GM23248 (cell line): ENCODE measurements around the gene KIAA1958. TPM values are rescaled to one million over a fixed set of nuclear protein-coding genes. Genes with fewer than 3 reads are reported as not detected.

Experiments used
- DNase-seq: peaks from one replicate; pipeline ENCODE4 v3.0.0-alpha.2; 2015
- H2AFZ ChIP-seq: fragments of 200-600 bp; sonication (generic); 2 replicates; pipeline ENCODE4 v1.6.1; 2016; ENCODE audit warnings: antibody characterized with exemption
- H3F3A ChIP-seq: fragments of 200-600 bp; sonication (generic); 2 replicates; pipeline ENCODE4 v1.6.1; 2016; ENCODE audit warnings: mild to moderate bottlenecking, antibody characterized with exemption, mixed run types; ENCODE audit not compliant: insufficient read depth
- H3K27ac ChIP-seq: fragments of 200-600 bp; sonication (generic); 2 replicates; pipeline ENCODE4 v1.5.1; 2016; ENCODE audit warnings: mild to moderate bottlenecking
- H3K27me3 ChIP-seq: fragments of 200-600 bp; sonication (generic); replicated peaks from 2 replicates; pipeline ENCODE4 v1.6.1; 2016; ENCODE audit warnings: mild to moderate bottlenecking; ENCODE audit not compliant: insufficient read depth
- H3K36me3 ChIP-seq: fragments of 200-600 bp; sonication (generic); 2 replicates; pipeline ENCODE4 v1.6.1; 2016; ENCODE audit warnings: low read depth, mild to moderate bottlenecking
- H3K4me1 ChIP-seq: fragments of 200-600 bp; sonication (generic); 2 replicates; pipeline ENCODE4 v1.6.1; 2016; ENCODE audit warnings: mild to moderate bottlenecking; ENCODE audit not compliant: insufficient read depth
- H3K4me2 ChIP-seq: fragments of 200-600 bp; sonication (generic); one replicate; pipeline ENCODE4 v1.6.1; 2016; ENCODE audit warnings: mild to moderate bottlenecking; ENCODE audit not compliant: unreplicated experiment
- H3K4me3 ChIP-seq: fragments of 200-600 bp; sonication (generic); 2 replicates; pipeline ENCODE4 v1.5.1; 2016; ENCODE audit warnings: mild to moderate bottlenecking
- H3K79me2 ChIP-seq: fragments of 200-600 bp; sonication (generic); 2 replicates; pipeline ENCODE4 v1.6.1; 2016; ENCODE audit warnings: mild to moderate bottlenecking; ENCODE audit not compliant: insufficient read depth
- H3K9ac ChIP-seq: fragments of 200-600 bp; sonication (generic); 2 replicates; pipeline ENCODE4 v1.6.1; 2016; ENCODE audit warnings: mild to moderate bottlenecking
- H3K9me2 ChIP-seq: fragments of 200-600 bp; sonication (generic); 2 replicates; pipeline ENCODE4 v1.6.1; 2016; ENCODE audit warnings: mixed run types, mild to moderate bottlenecking, moderate library complexity; ENCODE audit not compliant: insufficient read depth
- H3K9me3 ChIP-seq: fragments of 200-600 bp; sonication (generic); one replicate; pipeline ENCODE4 v1.6.1; 2017; ENCODE audit warnings: low read depth
- H4K20me1 ChIP-seq: fragments of 200-600 bp; sonication (generic); 2 replicates; pipeline ENCODE4 v1.6.0; 2016; ENCODE audit not compliant: insufficient read depth
- EZH2 ChIP-seq: fragments of 200-600 bp; sonication (generic); IDR thresholded peaks from 2 replicates; pipeline ENCODE4 v1.6.1; 2018; ENCODE audit warnings: antibody characterized with exemption, mild to moderate bottlenecking; ENCODE audit not compliant: insufficient read depth, poor library complexity, severe bottlenecking
- EZH2phosphoT487 ChIP-seq: fragments of 200-600 bp; sonication (generic); IDR thresholded peaks from 2 replicates; pipeline ENCODE4 v1.6.1; 2018; ENCODE audit warnings: antibody characterized with exemption, moderate library complexity, mild to moderate bottlenecking, low read depth; ENCODE audit not compliant: insufficient read depth
- WGBS, 2 experiments: methylation state at CpG; one replicate each; pipeline ENCODE4 v1.1.6; 2015 to 2017; ENCODE audit warnings: low lambda C conversion rate in 2 of 2, low coverage in 1 of 2; ENCODE audit errors: missing lambda C conversion rate in 2 of 2; 5-methylcytosine and 5-hydroxymethylcytosine counted together
- in situ Hi-C: fragments of 300-500 bp; cut with MboI; formaldehyde crosslinking; loops from 2 replicates; pipeline ENCODE4 v1.15.0; 2020
- polyA plus RNA-seq: library from polyadenylated mRNA; unstranded; fragments of >200 nt; fragmentation: Nextera tagmentation; extraction: Ambion mirVana; gene quantifications from 2 replicates; pipeline ENCODE4 v1.2.1, GENCODE V29; 2016
- total RNA-seq: library from RNA; depleted of rRNA; stranded (reverse); fragments of >200 nt; shearing (Covaris generic); gene quantifications from 2 replicates; pipeline ENCODE4 v1.2.3, GENCODE V29; 2014

Gene KIAA1958
- total and polyA plus RNA-seq, 2 experiments from 2014 or later: 7.7 to 7.8 TPM

DNA sequence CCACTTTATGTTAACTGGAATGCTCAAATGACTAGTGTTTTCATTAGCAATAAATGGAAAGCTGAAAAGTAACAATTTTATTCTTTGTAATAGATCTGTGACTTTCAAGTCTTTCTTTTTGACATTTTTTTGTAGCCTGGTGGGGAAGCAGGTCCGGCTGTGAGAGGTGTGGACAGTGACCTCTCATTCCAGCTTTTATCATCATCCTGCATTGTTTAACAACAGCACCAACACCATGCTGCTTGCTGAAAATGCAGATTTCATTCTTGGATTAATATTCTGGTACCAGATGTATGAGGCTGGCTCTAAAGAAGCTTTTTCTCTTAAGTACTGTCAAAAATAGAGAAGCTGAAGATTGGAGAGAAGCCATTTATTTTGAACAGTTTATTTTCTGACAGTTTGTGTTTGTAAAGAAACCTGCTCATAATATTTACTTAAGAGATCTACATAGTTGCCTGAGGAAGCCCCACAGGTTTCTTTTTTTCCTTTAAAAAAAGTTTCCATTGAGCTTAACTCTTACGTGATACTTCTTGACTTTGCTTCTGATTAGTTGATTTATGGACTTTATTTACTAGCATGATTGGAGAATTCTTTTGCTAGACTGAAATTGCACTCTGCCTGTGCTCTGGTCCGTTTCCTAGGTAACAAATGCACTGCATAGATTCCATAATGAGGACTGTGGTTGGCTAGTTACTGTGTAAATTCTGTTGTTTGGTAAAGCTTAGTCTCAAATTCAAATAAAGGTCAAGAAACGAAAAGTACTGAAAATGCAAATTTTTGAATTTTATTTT lies 3.4 kb downstream of the KIAA1958 start:
- H3K27me3 ChIP-seq: no peaks in the 10 kb centered on the region
- in situ Hi-C loops: no loop called here

DNA sequence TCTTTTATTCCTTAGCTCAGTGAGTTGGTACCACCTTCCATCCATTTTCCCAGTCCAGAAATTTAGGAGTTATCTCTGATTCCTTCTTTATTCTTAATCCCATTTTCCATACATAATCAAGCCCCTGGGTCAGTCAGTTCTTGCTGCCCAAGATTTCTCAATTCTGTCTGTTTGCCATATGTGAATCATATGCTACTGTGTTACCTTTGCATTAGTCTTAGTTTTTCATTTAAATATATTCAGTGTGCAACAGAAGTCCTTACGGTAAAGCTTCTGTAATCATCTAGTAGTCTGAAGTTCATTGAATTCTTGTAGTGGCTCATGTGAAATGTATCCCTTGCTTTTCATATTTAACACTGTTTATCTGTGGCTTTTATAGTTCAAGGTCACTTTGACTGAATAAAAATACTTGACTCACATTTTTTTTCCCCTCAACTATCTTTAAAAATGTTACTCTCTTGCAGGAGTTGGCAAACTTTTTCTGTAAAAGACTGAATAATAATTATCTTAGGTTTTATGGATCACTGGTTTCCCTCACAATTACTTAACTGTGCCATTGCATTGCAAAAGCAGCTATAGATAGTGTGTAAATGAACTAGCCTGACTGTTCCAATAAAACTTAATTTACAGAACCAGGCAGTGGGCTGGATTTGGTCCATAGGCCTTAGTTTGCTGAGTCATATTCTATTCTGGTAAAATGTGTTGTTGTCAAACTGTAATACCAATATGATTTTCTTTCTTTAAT lies 6.9 kb downstream of the KIAA1958 start:
- DNase-seq: peak; percentile 54
- peaks cover 38% of the 10 kb centered on the region for H3F3A ChIP-seq
- peak overlapping the region; percentile 10 for H3K27ac ChIP-seq
- H4K20me1 ChIP-seq: no peaks in the 10 kb centered on the region
- peaks cover 51% of the 10 kb centered on the region for H3K4me1 ChIP-seq
- no peak overlapping the region for H3K9ac ChIP-seq
- peaks cover 25% of the 10 kb centered on the region for H3K36me3 ChIP-seq
- H3K27me3 ChIP-seq: no peaks in the 10 kb centered on the region
- no peak for TF ChIP-seq EZH2
- TF ChIP-seq EZH2phosphoT487: no peak
- 91 to 100% methylated on average over 1 of the region's 1 CpG for WGBS, 2 experiments
- no peak overlapping the region for H2AFZ ChIP-seq
- H3K9me2 ChIP-seq: no peaks in the 10 kb centered on the region
- no peak overlapping the region for H3K4me3 ChIP-seq
- H3K79me2 ChIP-seq: peaks cover 98% of the 10 kb centered on the region
- H3K4me2 ChIP-seq: no peak overlapping the region
- in situ Hi-C loops: no loop called here
- H3K9me3 ChIP-seq: no peaks in the 10 kb centered on the region

More for the DNA sequence above, 3.4 kb downstream of the KIAA1958 start:
- peaks cover 17% of the 10 kb centered on the region for H3K36me3 ChIP-seq
- H3K4me2 ChIP-seq: peak overlapping the region; percentile 64
- peaks cover 60% of the 10 kb centered on the region for H3K4me1 ChIP-seq
- no peaks in the 10 kb centered on the region for H4K20me1 ChIP-seq
- no peaks in the 10 kb centered on the region for H3K9me2 ChIP-seq
- no peak for TF ChIP-seq EZH2
- no peak for TF ChIP-seq EZH2phosphoT487
- no peak overlapping the region for H2AFZ ChIP-seq
- 73 to 78% methylated on average over 4 of the region's 4 CpGs for WGBS, 2 experiments
- peaks cover 76% of the 10 kb centered on the region for H3K79me2 ChIP-seq
- H3F3A ChIP-seq: peaks cover 55% of the 10 kb centered on the region
- DNase-seq: peak; percentile 9
- H3K27ac ChIP-seq: no peak overlapping the region
- no peaks in the 10 kb centered on the region for H3K9me3 ChIP-seq
- no peak overlapping the region for H3K9ac ChIP-seq
- peak overlapping the region; percentile 18; the same call in 1 of the 2 replicates for H3K4me3 ChIP-seq

- H3K9me3 ChIP-seq: no peaks in the 10 kb centered on the region
- peak overlapping the region; percentile 10 for H3K27ac ChIP-seq
- DNase-seq: peak; percentile 11
- H3K27me3 ChIP-seq: no peaks in the 10 kb centered on the region
- 93 to 96% methylated on average over 1 of the region's 1 CpG for WGBS, 2 experiments
- H3K4me2 ChIP-seq: no peak overlapping the region
- no peak for TF ChIP-seq EZH2phosphoT487
- no peak for TF ChIP-seq EZH2
- H3K4me1 ChIP-seq: peaks cover 47% of the 10 kb centered on the region
- no peaks in the 10 kb centered on the region for H3K9me2 ChIP-seq
- no peak overlapping the region for H3K9ac ChIP-seq
- in situ Hi-C loops: no loop called here
- H4K20me1 ChIP-seq: no peaks in the 10 kb centered on the region
- peaks cover 25% of the 10 kb centered on the region for H3K36me3 ChIP-seq
- no peak overlapping the region for H2AFZ ChIP-seq
- peaks cover 38% of the 10 kb centered on the region for H3F3A ChIP-seq
- peaks cover 98% of the 10 kb centered on the region for H3K79me2 ChIP-seq
- H3K4me3 ChIP-seq: no peak overlapping the region
Observed at GRCh38 chr9:112494153-112494552, 7.5 kb downstream of the KIAA1958 start.

DNA sequence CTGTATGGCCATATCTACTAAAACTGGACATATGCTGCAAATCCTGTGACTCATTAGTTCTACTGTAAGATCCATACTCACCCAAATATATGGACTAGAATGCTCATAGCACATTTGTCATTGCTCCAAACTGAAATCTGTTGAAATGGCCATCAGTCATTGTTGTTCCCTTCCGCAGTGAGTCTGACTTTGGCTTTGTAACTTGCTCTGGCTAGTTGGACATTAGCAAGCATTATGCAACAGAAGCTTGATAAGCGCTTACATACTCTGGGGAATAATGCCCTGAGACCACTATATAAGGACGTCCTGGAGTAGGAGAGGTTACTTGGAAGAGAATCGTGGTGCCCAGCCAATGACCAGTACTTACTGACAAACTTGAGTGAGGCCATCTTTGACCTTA lies 9.0 kb downstream of the KIAA1958 start:
- H3K36me3 ChIP-seq: peaks cover 25% of the 10 kb centered on the region
- no peak overlapping the region for H3K4me3 ChIP-seq
- H3K27ac ChIP-seq: no peak overlapping the region
- peaks cover 33% of the 10 kb centered on the region for H3F3A ChIP-seq
- H3K9me2 ChIP-seq: no peaks in the 10 kb centered on the region
- in situ Hi-C loops: no loop called here
- DNase-seq: no peak
- no peaks in the 10 kb centered on the region for H4K20me1 ChIP-seq
- H3K79me2 ChIP-seq: peaks cover 98% of the 10 kb centered on the region
- TF ChIP-seq EZH2: no peak
- no peak for TF ChIP-seq EZH2phosphoT487
- H3K4me2 ChIP-seq: no peak overlapping the region
- H3K4me1 ChIP-seq: peaks cover 32% of the 10 kb centered on the region
- no peaks in the 10 kb centered on the region for H3K27me3 ChIP-seq
- H2AFZ ChIP-seq: no peak overlapping the region
- H3K9me3 ChIP-seq: no peaks in the 10 kb centered on the region
- 96% methylated on average over 4 of the region's 4 CpGs for WGBS, 2 experiments
- H3K9ac ChIP-seq: no peak overlapping the region
